22Rv1 (cell line): ENCODE results near the gene PRKCG.

Source experiments
- CTCF ChIP-seq: fragments of 450-650 bp; IDR thresholded peaks from 2 replicates; pipeline ENCODE4 v1.5.1; 2017; ENCODE audit warnings: mild to moderate bottlenecking
- ZFX ChIP-seq: fragments of 450-650 bp; IDR thresholded peaks from 2 replicates; pipeline ENCODE4 v1.6.1; 2017; ENCODE audit warnings: antibody characterized with exemption, borderline replicate concordance

GRCh38 chr19:53945998-53946397 lies 64.0 kb downstream of the PRKCG start:
- no peak for TF ChIP-seq CTCF
- no peak for TF ChIP-seq ZFX
